ENCODE data around the gene DDIAS. TPM values are rescaled to one million over a fixed set of nuclear protein-coding genes. Genes with fewer than 3 reads are reported as not detected.

Gene DDIAS
- total RNA-seq, 4 donors from 2014 or later, result 0.91 to 2.4 (median 1.4) TPM

- no peak for TF ChIP-seq POLR2A (IDR thresholded peaks at IDR 0.05)
- TF ChIP-seq CTCF (IDR thresholded peaks at IDR 0.05), result no peak
- 89 to 90% methylated on average over 2 of the region's 2 CpGs for WGBS, 2 donors
- intact Hi-C loops (cut with DNase I; ENCODE audit: low total_unique reads), result no loop called here
- DNase-seq (ENCODE audit: low spot score in 2 of 2), result no peak
- H3K4me3 ChIP-seq (ENCODE audit: low read depth, poor library complexity, severe bottlenecking), result no peak overlapping the region
Observed at GRCh38 chr11:82858133-82858532, 43.4 kb upstream of the DDIAS start.

GRCh38 chr11:82858556-82859091 is 42.9 kb upstream of the DDIAS start:
- intact Hi-C loops (cut with DNase I; ENCODE audit: low total_unique reads), result no loop called here
- no peak overlapping the region for H3K4me3 ChIP-seq (ENCODE audit: low read depth, poor library complexity, severe bottlenecking)
- DNase-seq (ENCODE audit: low spot score in 2 of 2), result no peak
- 27 to 53% methylated on average over 1 of the region's 1 CpG for WGBS, 2 donors
- TF ChIP-seq POLR2A (IDR thresholded peaks at IDR 0.05) (no peak), CTCF (IDR thresholded peaks at IDR 0.05) (no peak)

GRCh38 chr11:82859750-82860149 is 41.8 kb upstream of the DDIAS start:
- DNase-seq (ENCODE audit: low spot score in 2 of 2), result no peak
- TF ChIP-seq POLR2A (IDR thresholded peaks at IDR 0.05) (no peak), CTCF (IDR thresholded peaks at IDR 0.05) (no peak)
- WGBS, 2 donors, result 83 to 91% methylated on average over 2 of the region's 2 CpGs
- no peak overlapping the region for H3K4me3 ChIP-seq (ENCODE audit: low read depth, poor library complexity, severe bottlenecking)
- intact Hi-C loops (cut with DNase I; ENCODE audit: low total_unique reads), result no loop called here

GRCh38 chr11:82862379-82862778 is 39.2 kb upstream of the DDIAS start:
- no peak for TF ChIP-seq POLR2A (IDR thresholded peaks at IDR 0.05)
- no peak for TF ChIP-seq CTCF (IDR thresholded peaks at IDR 0.05)
- intact Hi-C loops (cut with DNase I; ENCODE audit: low total_unique reads), result no loop called here
- no peak for DNase-seq (ENCODE audit: low spot score in 2 of 2)
- no peak overlapping the region for H3K4me3 ChIP-seq (ENCODE audit: low read depth, poor library complexity, severe bottlenecking)
- 92 to 93% methylated on average over 2 of the region's 2 CpGs for WGBS, 2 donors

- H3K4me3 ChIP-seq (ENCODE audit: low read depth, poor library complexity, severe bottlenecking), result no peak overlapping the region
- intact Hi-C loops (cut with DNase I; ENCODE audit: low total_unique reads), result no loop called here
- no peak for DNase-seq (ENCODE audit: low spot score in 2 of 2)
- TF ChIP-seq CTCF (IDR thresholded peaks at IDR 0.05) (no peak), POLR2A (IDR thresholded peaks at IDR 0.05) (no peak)
- 93 to 94% methylated on average over 2 of the region's 2 CpGs for WGBS, 2 donors
Observed at GRCh38 chr11:82863209-82863608, 38.3 kb upstream of the DDIAS start.

- WGBS, 2 donors, result 26 to 36% methylated on average over 5 of the region's 5 CpGs
- peak; percentile 77 to 94 for DNase-seq (ENCODE audit: low spot score in 2 of 2)
- intact Hi-C loops (cut with DNase I; ENCODE audit: low total_unique reads), result no loop called here
- no peak overlapping the region for H3K4me3 ChIP-seq (ENCODE audit: low read depth, poor library complexity, severe bottlenecking)
- TF ChIP-seq CTCF (IDR thresholded peaks at IDR 0.05), result no peak
- no peak for TF ChIP-seq POLR2A (IDR thresholded peaks at IDR 0.05)
Observed at GRCh38 chr11:82864268-82864667, 37.3 kb upstream of the DDIAS start.

Data from lower leg skin (tissue), 4 donors.